ENCODE results near the gene CARD10.
A peak's percentile ranks its signal among the peaks of the same experiment; 100 is the strongest.

Gene CARD10

GRCh38 chr22:37507731-37508130, 11.5 kb downstream of the CARD10 start:
- DNase-seq (ENCODE audit: extremely low read depth in 1 of 2, low read depth in 1 of 2), result no peak

GRCh38 chr22:37505989-37506388, 13.2 kb downstream of the CARD10 start:
- DNase-seq (ENCODE audit: extremely low read depth in 1 of 2, low read depth in 1 of 2), result no peak

GRCh38 chr22:37505565-37505964, 13.7 kb downstream of the CARD10 start:
- DNase-seq (ENCODE audit: extremely low read depth in 1 of 2, low read depth in 1 of 2), result no peak

GRCh38 chr22:37504964-37505363, 14.3 kb downstream of the CARD10 start:
- DNase-seq (ENCODE audit: extremely low read depth in 1 of 2, low read depth in 1 of 2), result no peak

- no peak for DNase-seq (ENCODE audit: extremely low read depth in 1 of 2, low read depth in 1 of 2)
Measured at GRCh38 chr22:37503850-37504249, 15.4 kb downstream of the CARD10 start.

GRCh38 chr22:37503183-37503683, 16.0 kb downstream of the CARD10 start:
- DNase-seq (ENCODE audit: extremely low read depth in 1 of 2, low read depth in 1 of 2), result no peak

GRCh38 chr22:37502342-37503182, 16.7 kb downstream of the CARD10 start:
- no peak for DNase-seq (ENCODE audit: extremely low read depth in 1 of 2, low read depth in 1 of 2)

- DNase-seq (ENCODE audit: extremely low read depth in 1 of 2, low read depth in 1 of 2), result no peak
Measured at GRCh38 chr22:37501610-37502341, 17.4 kb downstream of the CARD10 start.

GRCh38 chr22:37500745-37501609, 18.2 kb downstream of the CARD10 start:
- no peak for DNase-seq (ENCODE audit: extremely low read depth in 1 of 2, low read depth in 1 of 2)

GRCh38 chr22:37499789-37500540, 19.2 kb downstream of the CARD10 start:
- DNase-seq (ENCODE audit: extremely low read depth in 1 of 2, low read depth in 1 of 2), result no peak

GRCh38 chr22:37499027-37499707, 20.0 kb downstream of the CARD10 start:
- no peak for DNase-seq (ENCODE audit: extremely low read depth in 1 of 2, low read depth in 1 of 2)

- DNase-seq (ENCODE audit: extremely low read depth in 1 of 2, low read depth in 1 of 2), result peak; percentile 41 to 55
Measured at GRCh38 chr22:37498289-37498909, 20.8 kb downstream of the CARD10 start.

GRCh38 chr22:37497062-37497599, 22.1 kb downstream of the CARD10 start:
- DNase-seq (ENCODE audit: extremely low read depth in 1 of 2, low read depth in 1 of 2), result no peak

GRCh38 chr22:37496651-37497050, 22.6 kb downstream of the CARD10 start:
- DNase-seq (ENCODE audit: extremely low read depth in 1 of 2, low read depth in 1 of 2), result no peak

GRCh38 chr22:37493979-37494378, 25.2 kb downstream of the CARD10 start:
- DNase-seq (ENCODE audit: extremely low read depth in 1 of 2, low read depth in 1 of 2), result no peak

- DNase-seq (ENCODE audit: extremely low read depth in 1 of 2, low read depth in 1 of 2), result peak; percentile 6 to 42
Measured at GRCh38 chr22:37492428-37493344, 26.5 kb downstream of the CARD10 start.

- DNase-seq (ENCODE audit: extremely low read depth in 1 of 2, low read depth in 1 of 2), result no peak
Measured at GRCh38 chr22:37491559-37492427, 27.4 kb downstream of the CARD10 start.
